Measurements from ENCODE around the gene TM4SF1.
"Not testable (repeated sequence)": the region's sequence is repeated elsewhere in the genome, so short reads cannot be mapped to it uniquely, and the experiment has no call there.

DNA sequence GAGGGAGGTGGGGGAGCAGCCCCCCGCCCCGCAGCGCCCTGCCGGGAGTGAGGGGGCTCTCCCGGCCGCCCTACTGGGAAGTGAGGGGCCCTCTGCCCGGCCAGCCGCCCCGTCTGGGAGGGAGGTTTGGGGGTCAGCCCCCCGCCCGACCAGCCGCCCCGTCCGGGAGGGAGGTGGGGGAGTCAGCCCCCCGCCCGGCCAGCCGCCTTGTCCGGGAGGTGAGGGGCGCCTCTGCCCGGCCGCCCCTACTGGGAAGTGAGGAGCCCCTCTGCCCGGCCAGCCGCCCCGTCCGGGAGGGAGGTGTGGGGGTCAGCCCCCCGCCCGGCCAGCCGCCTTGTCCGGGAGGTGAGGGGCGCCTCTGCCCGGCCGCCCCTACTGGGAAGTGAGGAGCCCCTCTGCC, 2.8 kb upstream of the TM4SF1 start:
- TF ChIP-seq POLR2A (IDR thresholded peaks at IDR 0.05) = not testable (repeated sequence)
- TF ChIP-seq, protein P1, sequence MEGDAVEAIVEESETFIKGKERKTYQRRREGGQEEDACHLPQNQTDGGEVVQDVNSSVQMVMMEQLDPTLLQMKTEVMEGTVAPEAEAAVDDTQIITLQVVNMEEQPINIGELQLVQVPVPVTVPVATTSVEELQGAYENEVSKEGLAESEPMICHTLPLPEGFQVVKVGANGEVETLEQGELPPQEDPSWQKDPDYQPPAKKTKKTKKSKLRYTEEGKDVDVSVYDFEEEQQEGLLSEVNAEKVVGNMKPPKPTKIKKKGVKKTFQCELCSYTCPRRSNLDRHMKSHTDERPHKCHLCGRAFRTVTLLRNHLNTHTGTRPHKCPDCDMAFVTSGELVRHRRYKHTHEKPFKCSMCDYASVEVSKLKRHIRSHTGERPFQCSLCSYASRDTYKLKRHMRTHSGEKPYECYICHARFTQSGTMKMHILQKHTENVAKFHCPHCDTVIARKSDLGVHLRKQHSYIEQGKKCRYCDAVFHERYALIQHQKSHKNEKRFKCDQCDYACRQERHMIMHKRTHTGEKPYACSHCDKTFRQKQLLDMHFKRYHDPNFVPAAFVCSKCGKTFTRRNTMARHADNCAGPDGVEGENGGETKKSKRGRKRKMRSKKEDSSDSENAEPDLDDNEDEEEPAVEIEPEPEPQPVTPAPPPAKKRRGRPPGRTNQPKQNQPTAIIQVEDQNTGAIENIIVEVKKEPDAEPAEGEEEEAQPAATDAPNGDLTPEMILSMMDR (IDR thresholded peaks at IDR 0.05) = not testable (repeated sequence)
